Liver (tissue), 9 donors: ENCODE data around the gene ZBP1. TPM values are rescaled to one million over a fixed set of nuclear protein-coding genes. Genes with fewer than 3 reads are reported as not detected.

Experiments
- DNase-seq: peaks from one replicate; pipeline ENCODE4 v3.0.0-alpha.2; 2017; ENCODE audit warnings: low spot score
- H3K27ac ChIP-seq, 2 donors: one replicate each; pipeline ENCODE4 v1.7.0; 2013; ENCODE audit warnings: inconsistent platforms in 2 of 2, low read length in 2 of 2, control low read depth in 1 of 2, low read depth in 1 of 2, mild to moderate bottlenecking in 1 of 2
- H3K27me3 ChIP-seq, 4 donors: one replicate each; pipeline versions ENCODE4 v1.6.1 to v1.7.0; 2013; ENCODE audit warnings: low read length in 3 of 4, inconsistent platforms in 1 of 4, mild to moderate bottlenecking in 1 of 4, moderate library complexity in 1 of 4; ENCODE audit not compliant: control insufficient read depth in 4 of 4, insufficient read depth in 4 of 4
- H3K36me3 ChIP-seq, 4 donors: one replicate each; pipeline versions ENCODE4 v1.6.1 to v1.7.0; 2013; ENCODE audit warnings: low read length in 3 of 4, mild to moderate bottlenecking in 3 of 4, low read depth in 1 of 4, moderate library complexity in 1 of 4; ENCODE audit not compliant: control insufficient read depth in 4 of 4, insufficient read depth in 3 of 4
- H3K4me1 ChIP-seq, 4 donors: one replicate each; pipeline versions ENCODE4 v1.6.1 to v1.7.0; 2013; ENCODE audit warnings: low read length in 3 of 4, mild to moderate bottlenecking in 3 of 4, moderate library complexity in 1 of 4; ENCODE audit not compliant: control insufficient read depth in 4 of 4, insufficient read depth in 4 of 4
- H3K4me3 ChIP-seq, 3 donors: one replicate each; pipeline versions ENCODE4 v1.6.1 to v1.7.0; 2013; ENCODE audit warnings: low read length in 3 of 3, control low read depth in 1 of 3, low read depth in 1 of 3, mild to moderate bottlenecking in 1 of 3
- H3K9ac ChIP-seq, 2 donors: one replicate each; pipeline ENCODE4 v1.7.0; 2013; ENCODE audit warnings: low read length in 2 of 2, mild to moderate bottlenecking in 2 of 2, moderate library complexity in 2 of 2, control low read depth in 1 of 2, low read depth in 1 of 2
- H3K9me3 ChIP-seq, 4 donors: one replicate each; pipeline versions ENCODE4 v1.6.1 to v1.7.0; 2013; ENCODE audit warnings: low read length in 3 of 4; ENCODE audit not compliant: control insufficient read depth in 4 of 4
- FOXA1 ChIP-seq: IDR thresholded peaks from 2 replicates; pipeline ENCODE4 v1.6.1; 2016; ENCODE audit warnings: antibody characterized with exemption
- FOXA2 ChIP-seq: IDR thresholded peaks from 2 replicates; pipeline ENCODE4 v1.6.1; 2016; ENCODE audit warnings: antibody characterized with exemption
- HNF4A ChIP-seq, 2 donors: conservative IDR thresholded peaks; 2 replicates each; pipeline ENCODE4 v1.6.1; 2016; ENCODE audit warnings: antibody characterized with exemption in 2 of 2, mild to moderate bottlenecking in 2 of 2
- HNF4G ChIP-seq: IDR thresholded peaks from 2 replicates; pipeline ENCODE4 v1.6.1; 2016; ENCODE audit warnings: antibody characterized with exemption
- JUND ChIP-seq, 2 donors: IDR thresholded peaks; 2 replicates each; pipeline ENCODE4 v1.6.1; 2016; ENCODE audit warnings: antibody characterized with exemption in 2 of 2
- NR2F2 ChIP-seq: IDR thresholded peaks from 2 replicates; pipeline ENCODE4 v1.6.1; 2016; ENCODE audit warnings: antibody characterized with exemption
- RAD21 ChIP-seq, 2 donors: IDR thresholded peaks; 2 replicates each; pipeline ENCODE4 v1.6.1; 2016; ENCODE audit warnings: antibody characterized with exemption in 2 of 2, mild to moderate bottlenecking in 2 of 2
- RXRA ChIP-seq, 2 donors: IDR thresholded peaks; 2 replicates each; pipeline ENCODE4 v1.6.1; 2017 to 2018; ENCODE audit warnings: antibody characterized with exemption in 2 of 2, mild to moderate bottlenecking in 1 of 2
- SP1 ChIP-seq: IDR thresholded peaks from 2 replicates; pipeline ENCODE4 v1.6.1; 2018; ENCODE audit warnings: antibody characterized with exemption, mild to moderate bottlenecking
- YY1 ChIP-seq: IDR thresholded peaks from 2 replicates; pipeline ENCODE4 v1.6.1; 2016; ENCODE audit warnings: antibody characterized with exemption, mild to moderate bottlenecking
- WGBS: extraction: QIAGEN DNeasy Blood & Tissue Kit; methylation state at CpG from one replicate; pipeline ENCODE4 v1.1.7; 2013; 5-methylcytosine and 5-hydroxymethylcytosine counted together
- polyA plus RNA-seq, 2 donors: library from polyadenylated mRNA; stranded (reverse) in 1 of 2; unstranded in 1 of 2; fragments of 200-250 nt in 1 of 2; fragments of >200 nt in 1 of 2; fragmentation: Nextera tagmentation in 1 of 2; extraction: Ambion mirVana in 1 of 2; gene quantifications; one replicate each; pipeline versions ENCODE4 v1.2.1 to v1.2.3, GENCODE V29; 2013 to 2015
- total RNA-seq, 2 donors: library from RNA; depleted of rRNA; stranded (reverse); fragments of >200 nt; gene quantifications; one replicate each; pipeline ENCODE4 v1.2.3, GENCODE V29; 2014
- TF ChIP-seq, protein P1 (sequence below): IDR thresholded peaks from 2 replicates; pipeline ENCODE4 v1.6.1; 2016; ENCODE audit warnings: antibody characterized with exemption
- TF ChIP-seq, protein P2 (sequence below): IDR thresholded peaks from 2 replicates; pipeline ENCODE4 v1.6.1; 2016; ENCODE audit warnings: antibody characterized with exemption
- TF ChIP-seq, protein P3 (sequence below): IDR thresholded peaks from 2 replicates; pipeline ENCODE4 v1.6.1; 2016; ENCODE audit warnings: antibody characterized with exemption, mild to moderate bottlenecking
- TF ChIP-seq, protein P4 (sequence below): fragments of 150-350 bp; IDR thresholded peaks from 2 replicates; pipeline ENCODE4 v1.5.1; 2017; ENCODE audit warnings: improper control_type of control experiment, low read depth, low read length; ENCODE audit not compliant: missing input control
- donor health status: healthy.
- donor health status: healthy.
- donor health status: healthy.
- donor health status: healthy.
- donor health status: healthy.

Gene ZBP1
- total and polyA plus RNA-seq, 4 donors = 0.06 to 0.42 (median 0.13) TPM

DNA sequence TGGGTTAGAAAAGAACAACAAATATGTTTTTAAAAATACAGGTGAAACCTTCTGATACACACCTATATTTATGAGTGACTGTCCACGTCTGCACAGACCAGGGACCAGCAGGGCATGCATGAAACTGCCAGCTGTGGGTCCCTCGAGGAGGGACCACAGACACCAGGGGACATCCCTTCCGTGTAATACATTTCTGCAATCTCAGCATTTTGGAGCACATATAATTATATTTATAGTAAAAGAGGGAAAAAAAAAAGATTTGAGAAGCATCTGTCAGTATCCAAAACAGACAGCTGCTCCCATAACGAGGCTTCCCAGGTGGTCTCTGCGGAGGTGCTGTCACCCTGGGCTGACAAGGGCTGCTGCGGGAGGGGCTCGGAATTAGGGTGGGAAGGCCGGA is 49.4 kb upstream of the ZBP1 start:
- peaks cover 0 to 3% (median 0%) of the 10 kb centered on the region in 4 donors for H3K27me3 ChIP-seq

DNA sequence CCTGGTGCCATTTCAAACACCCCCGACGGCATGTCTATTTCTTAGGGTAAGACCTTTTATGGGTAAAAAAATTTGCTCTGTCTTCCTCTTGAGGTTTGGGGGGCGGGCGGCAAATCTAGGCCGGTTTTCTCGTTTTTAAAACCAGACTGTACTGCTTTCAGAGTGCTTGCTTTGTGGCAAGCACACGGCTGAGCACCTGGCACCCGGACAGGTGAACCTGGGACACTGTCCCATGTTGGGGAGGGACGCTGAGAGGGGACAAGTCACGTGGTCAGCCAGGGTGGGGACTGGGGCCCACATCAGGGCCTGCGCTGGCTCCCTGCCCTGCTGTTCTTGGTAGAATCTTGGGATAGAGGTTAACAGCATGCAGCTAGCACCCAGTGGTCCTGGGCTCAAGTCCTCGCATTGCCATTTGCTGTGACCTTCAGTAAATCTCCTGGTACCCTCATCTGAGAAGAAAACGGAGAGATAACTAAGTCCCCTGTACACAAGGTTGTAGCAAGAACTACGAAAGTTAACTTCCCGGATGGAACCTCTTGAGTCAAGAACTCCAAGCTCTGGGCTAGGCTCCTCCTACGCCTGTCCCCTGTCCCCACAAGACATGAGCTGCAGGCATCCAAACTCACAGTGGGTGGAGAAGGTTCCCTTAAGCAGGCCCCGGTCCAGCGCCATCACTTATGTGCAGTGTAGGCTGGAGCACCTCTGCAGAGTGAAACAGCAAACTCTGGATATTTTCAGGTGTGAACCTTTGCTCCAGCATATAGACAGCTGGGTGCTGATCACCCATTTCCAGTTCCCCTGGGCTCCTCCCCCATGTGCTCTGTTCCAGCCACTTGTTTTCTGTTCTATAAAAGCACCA is 47.9 kb upstream of the ZBP1 start:
- no peak for DNase-seq
- H3K27ac ChIP-seq = no peak overlapping the region
- no peak overlapping the region for H3K9ac ChIP-seq
- 74% methylated on average over 18 of the region's 18 CpGs for WGBS
- H3K9me3 ChIP-seq = no peaks in the 10 kb centered on the region
- H3K27me3 ChIP-seq = no peaks in the 10 kb centered on the region
- H3K4me3 ChIP-seq = no peak overlapping the region
- TF ChIP-seq RXRA (IDR thresholded peaks at IDR 0.05) = no peak
- TF ChIP-seq FOXA2 = no peak
- no peak for TF ChIP-seq FOXA1
- TF ChIP-seq HNF4A (conservative IDR thresholded peaks at IDR 0.05) = no peak
- no peaks in the 10 kb centered on the region for H3K4me1 ChIP-seq
- no peaks in the 10 kb centered on the region for H3K36me3 ChIP-seq

More for the DNA sequence above, 49.4 kb upstream of the ZBP1 start:
- Histone ChIP-seq H3K4me1 (no peaks in the 10 kb centered on the region), H3K36me3 (no peaks in the 10 kb centered on the region), H3K9ac (no peak overlapping the region), H3K27ac (no peak overlapping the region), H3K9me3 (no peaks in the 10 kb centered on the region), H3K4me3 (no peak overlapping the region)
- WGBS = 83% methylated on average over 8 of the region's 8 CpGs
- TF ChIP-seq FOXA2 (no peak), RAD21 (IDR thresholded peaks at IDR 0.05) (no peak), NR2F2 (no peak)
- DNase-seq = no peak

DNA sequence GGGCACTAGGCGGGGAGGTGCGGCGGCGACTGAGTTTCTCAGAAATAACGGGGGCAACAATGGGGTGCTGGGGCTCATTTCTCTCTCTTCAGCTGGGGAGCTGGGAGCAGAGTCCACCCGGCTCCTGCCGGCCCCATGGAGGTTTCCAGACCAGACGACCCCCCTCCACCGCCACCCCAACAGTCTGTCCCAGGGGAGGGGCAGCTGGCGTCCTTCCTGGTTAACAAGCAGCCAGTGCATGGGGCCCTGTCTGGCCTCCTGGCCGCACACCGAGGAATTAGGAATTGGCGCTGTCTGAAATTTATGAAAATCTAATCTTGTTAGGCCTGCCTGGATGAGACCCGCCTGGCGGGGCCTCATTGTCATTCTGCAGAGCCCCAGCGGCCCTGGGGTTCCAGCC is 47.2 kb upstream of the ZBP1 start:
- WGBS = 82% methylated on average over 16 of the region's 16 CpGs
- Histone ChIP-seq H3K4me1 (no peaks in the 10 kb centered on the region), H3K36me3 (no peaks in the 10 kb centered on the region), H3K4me3 (no peak overlapping the region), H3K9me3 (no peaks in the 10 kb centered on the region), H3K27ac (no peak overlapping the region), H3K9ac (no peak overlapping the region), H3K27me3 (no peaks in the 10 kb centered on the region)
- TF ChIP-seq JUND (IDR thresholded peaks at IDR 0.05) = no peak
- no peak for TF ChIP-seq YY1
- TF ChIP-seq, protein P1, sequence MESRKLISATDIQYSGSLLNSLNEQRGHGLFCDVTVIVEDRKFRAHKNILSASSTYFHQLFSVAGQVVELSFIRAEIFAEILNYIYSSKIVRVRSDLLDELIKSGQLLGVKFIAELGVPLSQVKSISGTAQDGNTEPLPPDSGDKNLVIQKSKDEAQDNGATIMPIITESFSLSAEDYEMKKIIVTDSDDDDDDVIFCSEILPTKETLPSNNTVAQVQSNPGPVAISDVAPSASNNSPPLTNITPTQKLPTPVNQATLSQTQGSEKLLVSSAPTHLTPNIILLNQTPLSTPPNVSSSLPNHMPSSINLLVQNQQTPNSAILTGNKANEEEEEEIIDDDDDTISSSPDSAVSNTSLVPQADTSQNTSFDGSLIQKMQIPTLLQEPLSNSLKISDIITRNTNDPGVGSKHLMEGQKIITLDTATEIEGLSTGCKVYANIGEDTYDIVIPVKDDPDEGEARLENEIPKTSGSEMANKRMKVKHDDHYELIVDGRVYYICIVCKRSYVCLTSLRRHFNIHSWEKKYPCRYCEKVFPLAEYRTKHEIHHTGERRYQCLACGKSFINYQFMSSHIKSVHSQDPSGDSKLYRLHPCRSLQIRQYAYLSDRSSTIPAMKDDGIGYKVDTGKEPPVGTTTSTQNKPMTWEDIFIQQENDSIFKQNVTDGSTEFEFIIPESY = no peak
- TF ChIP-seq, protein P2, sequence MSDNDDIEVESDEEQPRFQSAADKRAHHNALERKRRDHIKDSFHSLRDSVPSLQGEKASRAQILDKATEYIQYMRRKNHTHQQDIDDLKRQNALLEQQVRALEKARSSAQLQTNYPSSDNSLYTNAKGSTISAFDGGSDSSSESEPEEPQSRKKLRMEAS = no peak
- no peak for TF ChIP-seq FOXA1
- no peak for TF ChIP-seq HNF4G
- TF ChIP-seq HNF4A (conservative IDR thresholded peaks at IDR 0.05) = no peak
- TF ChIP-seq SP1 = no peak
- TF ChIP-seq RXRA (IDR thresholded peaks at IDR 0.05) = no peak
- TF ChIP-seq, protein P3, sequence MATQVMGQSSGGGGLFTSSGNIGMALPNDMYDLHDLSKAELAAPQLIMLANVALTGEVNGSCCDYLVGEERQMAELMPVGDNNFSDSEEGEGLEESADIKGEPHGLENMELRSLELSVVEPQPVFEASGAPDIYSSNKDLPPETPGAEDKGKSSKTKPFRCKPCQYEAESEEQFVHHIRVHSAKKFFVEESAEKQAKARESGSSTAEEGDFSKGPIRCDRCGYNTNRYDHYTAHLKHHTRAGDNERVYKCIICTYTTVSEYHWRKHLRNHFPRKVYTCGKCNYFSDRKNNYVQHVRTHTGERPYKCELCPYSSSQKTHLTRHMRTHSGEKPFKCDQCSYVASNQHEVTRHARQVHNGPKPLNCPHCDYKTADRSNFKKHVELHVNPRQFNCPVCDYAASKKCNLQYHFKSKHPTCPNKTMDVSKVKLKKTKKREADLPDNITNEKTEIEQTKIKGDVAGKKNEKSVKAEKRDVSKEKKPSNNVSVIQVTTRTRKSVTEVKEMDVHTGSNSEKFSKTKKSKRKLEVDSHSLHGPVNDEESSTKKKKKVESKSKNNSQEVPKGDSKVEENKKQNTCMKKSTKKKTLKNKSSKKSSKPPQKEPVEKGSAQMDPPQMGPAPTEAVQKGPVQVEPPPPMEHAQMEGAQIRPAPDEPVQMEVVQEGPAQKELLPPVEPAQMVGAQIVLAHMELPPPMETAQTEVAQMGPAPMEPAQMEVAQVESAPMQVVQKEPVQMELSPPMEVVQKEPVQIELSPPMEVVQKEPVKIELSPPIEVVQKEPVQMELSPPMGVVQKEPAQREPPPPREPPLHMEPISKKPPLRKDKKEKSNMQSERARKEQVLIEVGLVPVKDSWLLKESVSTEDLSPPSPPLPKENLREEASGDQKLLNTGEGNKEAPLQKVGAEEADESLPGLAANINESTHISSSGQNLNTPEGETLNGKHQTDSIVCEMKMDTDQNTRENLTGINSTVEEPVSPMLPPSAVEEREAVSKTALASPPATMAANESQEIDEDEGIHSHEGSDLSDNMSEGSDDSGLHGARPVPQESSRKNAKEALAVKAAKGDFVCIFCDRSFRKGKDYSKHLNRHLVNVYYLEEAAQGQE = no peak
- TF ChIP-seq, protein P4, sequence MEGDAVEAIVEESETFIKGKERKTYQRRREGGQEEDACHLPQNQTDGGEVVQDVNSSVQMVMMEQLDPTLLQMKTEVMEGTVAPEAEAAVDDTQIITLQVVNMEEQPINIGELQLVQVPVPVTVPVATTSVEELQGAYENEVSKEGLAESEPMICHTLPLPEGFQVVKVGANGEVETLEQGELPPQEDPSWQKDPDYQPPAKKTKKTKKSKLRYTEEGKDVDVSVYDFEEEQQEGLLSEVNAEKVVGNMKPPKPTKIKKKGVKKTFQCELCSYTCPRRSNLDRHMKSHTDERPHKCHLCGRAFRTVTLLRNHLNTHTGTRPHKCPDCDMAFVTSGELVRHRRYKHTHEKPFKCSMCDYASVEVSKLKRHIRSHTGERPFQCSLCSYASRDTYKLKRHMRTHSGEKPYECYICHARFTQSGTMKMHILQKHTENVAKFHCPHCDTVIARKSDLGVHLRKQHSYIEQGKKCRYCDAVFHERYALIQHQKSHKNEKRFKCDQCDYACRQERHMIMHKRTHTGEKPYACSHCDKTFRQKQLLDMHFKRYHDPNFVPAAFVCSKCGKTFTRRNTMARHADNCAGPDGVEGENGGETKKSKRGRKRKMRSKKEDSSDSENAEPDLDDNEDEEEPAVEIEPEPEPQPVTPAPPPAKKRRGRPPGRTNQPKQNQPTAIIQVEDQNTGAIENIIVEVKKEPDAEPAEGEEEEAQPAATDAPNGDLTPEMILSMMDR = no peak
- DNase-seq = no peak
